GM18951 (cell line): Measurements from ENCODE around the gene SRRM3.
"Not testable (repeated sequence)": the region's sequence is repeated elsewhere in the genome, so short reads cannot be mapped to it uniquely, and the experiment has no call there.

Source experiments
- POLR2A ChIP-seq: IDR thresholded peaks from 4 replicates; pipeline ENCODE4 v1.6.1; 2011; ENCODE audit warnings: mild to moderate bottlenecking; ENCODE audit not compliant: insufficient read length, insufficient read depth; ENCODE audit errors: extremely low read depth
- in situ Hi-C: fragments of 300-500 bp; cut with MboI; formaldehyde crosslinking; loops from one replicate; pipeline ENCODE4 v1.12.0; 2022; ENCODE audit warnings: low sequenced_read_pairs, mixed read lengths, inconsistent platforms; ENCODE audit not compliant: unreplicated experiment

SRRM3 gene

DNA sequence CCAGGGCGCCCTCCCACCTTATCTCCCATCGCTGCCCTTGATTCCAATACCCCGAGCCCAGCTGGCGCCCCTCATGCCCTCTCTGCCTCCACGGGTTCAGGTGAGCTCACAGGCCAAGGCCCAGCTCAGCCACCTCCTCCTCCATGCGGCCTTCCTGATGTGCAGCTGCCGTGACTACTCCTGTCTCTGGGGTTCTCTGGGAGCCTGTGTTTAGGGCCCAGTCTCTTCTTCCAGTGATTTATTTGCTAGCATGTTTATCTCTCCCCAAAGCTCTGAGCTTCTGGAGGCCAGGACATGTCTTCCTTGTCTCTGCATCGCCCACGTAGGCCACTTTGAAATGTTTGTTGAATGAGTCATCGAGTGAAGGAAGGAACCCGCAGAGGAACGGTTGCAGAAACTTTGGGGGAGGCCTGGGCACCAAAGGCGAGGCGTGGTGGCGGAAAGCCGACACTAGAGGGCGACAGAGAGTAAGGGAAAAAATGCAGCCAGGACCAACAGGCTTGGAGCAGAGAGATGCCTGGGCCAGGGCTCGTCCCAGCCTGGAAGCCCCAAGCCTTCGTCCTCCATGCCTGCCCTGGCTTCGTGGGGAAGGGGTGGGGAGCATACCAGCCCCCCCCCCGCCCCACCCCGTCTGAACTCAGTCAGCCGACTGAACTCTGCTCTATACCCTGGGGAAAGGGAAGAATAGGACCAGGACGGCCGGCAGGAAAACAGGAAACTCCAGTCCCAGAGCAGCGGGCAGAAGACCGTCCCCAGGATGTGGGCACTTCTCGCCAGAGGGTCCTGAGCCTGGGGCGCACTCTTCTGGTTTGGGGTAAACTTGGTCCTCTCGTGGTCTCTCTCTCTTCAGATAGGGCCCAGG is 89.9 kb downstream of the SRRM3 start:
- peak; percentile 24 for TF ChIP-seq POLR2A
- in situ Hi-C loops: no loop called here

DNA sequence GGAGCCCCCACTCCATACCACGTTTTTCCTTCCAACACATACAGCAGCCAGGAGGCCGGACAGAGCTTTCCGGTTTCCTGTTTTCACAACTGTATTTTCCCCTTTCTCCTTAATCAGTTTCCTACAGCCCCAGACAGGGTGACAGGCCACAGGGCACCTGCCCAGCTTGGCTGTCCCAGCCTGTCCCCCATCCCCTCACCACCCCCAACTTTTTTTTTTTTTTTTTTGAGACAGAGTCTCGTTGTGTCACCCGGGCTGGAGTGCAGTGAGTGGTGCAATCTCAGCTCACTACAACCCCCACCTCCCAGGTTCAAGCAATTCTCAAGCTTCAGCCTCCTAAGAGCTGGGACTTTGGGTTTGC is 90.5 kb downstream of the SRRM3 start:
- TF ChIP-seq POLR2A: no peak

DNA sequence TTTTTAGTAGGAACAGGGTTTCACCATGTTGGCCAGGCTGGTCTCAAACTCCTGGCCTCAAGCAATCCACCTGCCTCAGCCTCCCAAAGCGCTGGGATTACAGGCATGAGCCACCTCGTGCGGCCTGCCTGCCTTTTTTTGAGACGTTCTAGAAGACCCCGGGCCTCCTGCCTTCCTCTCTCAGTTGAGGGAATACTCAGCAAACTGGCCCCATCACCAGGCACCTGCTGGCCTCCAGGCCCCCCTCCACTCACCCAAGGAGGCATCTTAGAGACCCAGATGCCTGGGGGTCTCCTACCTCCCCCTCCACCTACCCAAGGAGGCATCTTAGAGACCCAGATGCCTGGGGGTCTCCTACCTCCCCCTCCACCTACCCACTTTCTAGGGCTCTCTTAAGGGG is 91.2 kb downstream of the SRRM3 start:
- in situ Hi-C loops: not testable (repeated sequence)

More for the DNA sequence above, 90.5 kb downstream of the SRRM3 start:
- in situ Hi-C loops: no loop called here

DNA sequence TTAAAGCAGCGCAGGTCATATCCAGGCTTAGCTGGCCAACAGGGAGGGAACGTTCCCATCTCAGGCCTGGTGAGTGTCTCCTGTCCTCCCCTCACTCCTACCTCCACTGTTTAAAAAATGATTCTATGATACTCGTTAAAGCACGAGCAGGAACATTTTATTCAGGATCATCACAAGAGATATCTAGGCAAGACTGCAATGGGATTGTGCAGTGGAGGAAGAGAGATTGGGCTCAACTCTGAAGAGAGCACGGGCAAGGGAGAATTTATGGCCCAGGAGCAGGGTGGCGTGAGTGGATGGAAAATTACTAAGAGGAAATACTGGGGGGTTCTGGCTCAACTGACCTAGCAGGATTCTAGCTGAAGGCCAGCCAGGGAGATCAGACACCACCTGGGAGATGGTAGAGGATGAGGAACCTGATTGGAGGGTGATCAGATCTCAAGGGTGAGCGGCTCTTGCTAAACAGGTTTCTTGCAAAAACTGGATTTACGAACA is 91.8 kb downstream of the SRRM3 start:
- in situ Hi-C loops: no loop called here
- no peak for TF ChIP-seq POLR2A

DNA sequence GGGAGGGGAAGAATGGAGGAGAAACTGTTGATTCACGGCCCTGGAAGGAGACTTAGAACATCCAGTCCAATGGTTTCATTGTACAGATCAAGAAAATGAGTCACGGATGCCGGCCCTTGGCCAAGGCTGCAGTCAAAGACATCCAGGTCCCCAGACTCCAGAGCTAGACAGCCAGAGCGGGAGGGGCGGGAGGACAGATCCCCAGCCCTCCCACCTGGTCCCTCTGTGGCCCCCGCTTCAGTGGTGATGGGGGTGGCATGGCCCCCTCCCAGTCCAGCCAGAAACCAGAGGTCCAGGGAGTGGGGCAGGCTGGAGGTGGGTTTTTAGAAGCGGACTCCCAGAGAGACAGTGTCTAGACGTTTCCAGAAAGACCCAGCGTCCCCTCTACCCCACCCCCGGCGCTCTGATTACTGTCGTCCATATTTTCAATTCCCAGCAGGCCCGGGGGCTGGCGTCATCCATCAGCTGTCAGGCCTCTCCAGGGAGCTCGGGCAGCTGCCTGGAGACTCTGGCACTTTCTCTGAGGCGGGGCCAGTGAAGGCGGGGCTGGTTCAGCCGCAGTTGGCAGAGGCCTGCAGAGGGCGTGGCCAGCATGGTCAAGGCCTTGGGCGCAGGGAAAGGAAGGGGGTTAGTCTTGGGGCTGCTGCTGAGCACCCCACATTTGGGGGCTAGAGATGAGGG is 92.8 kb downstream of the SRRM3 start:
- TF ChIP-seq POLR2A: no peak
- in situ Hi-C loops: no loop called here

DNA sequence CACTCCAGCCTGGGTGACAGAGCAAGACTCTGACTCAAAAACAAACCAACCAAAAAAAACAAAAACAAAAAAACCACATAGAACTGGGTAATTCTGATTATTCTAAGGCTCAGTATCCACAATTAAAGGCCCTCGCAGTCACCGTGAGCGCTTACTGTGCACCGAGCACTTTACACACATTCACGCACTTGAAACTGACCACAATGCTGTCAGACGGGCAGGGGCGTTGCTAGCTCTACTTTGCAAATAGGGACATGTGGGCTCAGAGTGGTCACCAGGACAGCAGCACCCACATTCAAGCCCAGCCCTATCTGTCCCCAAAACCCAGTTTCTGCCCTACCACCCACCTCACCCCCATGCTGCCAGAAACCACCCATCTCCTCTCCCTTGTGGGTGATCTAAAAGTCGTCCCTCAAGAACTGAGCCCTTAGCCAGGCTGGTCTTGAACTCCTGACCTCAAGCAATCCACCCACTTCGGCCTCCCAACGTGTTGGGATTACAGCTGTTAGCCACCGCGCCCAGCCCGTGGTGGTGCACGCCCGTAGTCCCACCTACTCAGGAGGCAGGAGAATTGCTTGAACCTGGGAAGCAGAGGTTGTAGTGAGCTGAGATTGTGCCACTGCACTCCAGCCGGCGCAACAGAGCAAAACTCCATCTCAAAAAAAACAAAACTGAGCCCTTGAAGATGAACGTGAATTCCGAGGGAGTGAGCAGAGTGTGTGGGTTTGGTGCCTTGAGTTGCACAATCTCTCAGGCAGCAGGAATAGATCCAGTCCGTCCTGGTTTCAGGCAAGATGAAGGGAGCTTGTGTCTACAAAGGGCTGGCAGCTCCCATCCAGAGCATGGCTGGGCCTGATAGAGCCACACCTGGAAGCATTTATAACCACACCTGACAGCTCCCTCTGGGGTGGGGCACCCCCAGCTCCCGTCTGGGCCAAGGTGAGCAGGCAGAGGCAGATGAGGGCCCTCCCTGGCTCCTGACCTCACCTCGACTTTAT is 95.3 kb downstream of the SRRM3 start:
- no peak for TF ChIP-seq POLR2A
- in situ Hi-C loops: no loop called here

DNA sequence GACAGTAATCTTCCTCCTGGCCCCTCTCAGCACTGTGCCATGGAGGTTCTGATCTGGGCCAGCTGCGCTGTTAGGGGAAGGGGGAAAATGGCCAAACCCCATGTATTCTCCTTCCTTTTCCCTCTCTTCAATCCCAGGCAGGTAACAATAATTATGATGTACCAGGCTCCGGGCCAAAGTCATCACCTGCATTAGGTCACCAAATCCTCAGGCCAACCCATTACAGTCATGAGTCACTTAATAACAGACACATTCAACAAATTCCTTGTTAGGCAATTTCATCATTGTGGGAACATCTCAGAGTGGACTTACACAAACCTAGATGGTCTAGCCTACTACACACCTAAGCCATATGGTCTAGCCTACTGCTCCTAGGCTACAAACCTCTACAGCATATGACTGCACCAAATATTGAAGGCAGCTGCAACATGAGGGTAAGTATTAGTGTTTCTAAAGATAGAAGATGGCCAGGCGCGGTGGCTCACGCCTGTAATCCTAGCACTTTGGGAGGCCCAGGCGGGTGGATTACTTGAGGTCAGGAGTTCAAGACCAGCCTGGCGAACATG is 98.6 kb downstream of the SRRM3 start:
- TF ChIP-seq POLR2A: no peak
- in situ Hi-C loops: no loop called here

DNA sequence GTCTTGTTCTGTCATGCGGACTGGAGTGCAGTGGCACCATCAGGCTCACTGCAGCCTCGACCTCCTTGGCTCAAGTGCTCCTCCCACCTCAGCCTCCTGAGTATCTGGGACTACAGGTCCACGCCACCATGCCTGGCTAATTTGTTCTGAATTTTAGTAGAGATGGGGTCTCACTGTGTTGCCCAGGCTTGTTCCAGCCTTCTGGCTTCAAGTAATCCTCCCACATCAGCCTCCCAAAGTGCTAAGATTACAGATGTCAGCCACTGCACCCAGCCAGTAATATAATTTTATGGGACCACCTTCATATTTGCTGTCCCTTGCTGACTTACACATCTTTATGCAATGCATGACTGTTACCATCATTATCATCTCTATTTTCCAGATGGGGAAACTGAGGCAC is 99.3 kb downstream of the SRRM3 start:
- TF ChIP-seq POLR2A: no peak
- in situ Hi-C loops: no loop called here

DNA sequence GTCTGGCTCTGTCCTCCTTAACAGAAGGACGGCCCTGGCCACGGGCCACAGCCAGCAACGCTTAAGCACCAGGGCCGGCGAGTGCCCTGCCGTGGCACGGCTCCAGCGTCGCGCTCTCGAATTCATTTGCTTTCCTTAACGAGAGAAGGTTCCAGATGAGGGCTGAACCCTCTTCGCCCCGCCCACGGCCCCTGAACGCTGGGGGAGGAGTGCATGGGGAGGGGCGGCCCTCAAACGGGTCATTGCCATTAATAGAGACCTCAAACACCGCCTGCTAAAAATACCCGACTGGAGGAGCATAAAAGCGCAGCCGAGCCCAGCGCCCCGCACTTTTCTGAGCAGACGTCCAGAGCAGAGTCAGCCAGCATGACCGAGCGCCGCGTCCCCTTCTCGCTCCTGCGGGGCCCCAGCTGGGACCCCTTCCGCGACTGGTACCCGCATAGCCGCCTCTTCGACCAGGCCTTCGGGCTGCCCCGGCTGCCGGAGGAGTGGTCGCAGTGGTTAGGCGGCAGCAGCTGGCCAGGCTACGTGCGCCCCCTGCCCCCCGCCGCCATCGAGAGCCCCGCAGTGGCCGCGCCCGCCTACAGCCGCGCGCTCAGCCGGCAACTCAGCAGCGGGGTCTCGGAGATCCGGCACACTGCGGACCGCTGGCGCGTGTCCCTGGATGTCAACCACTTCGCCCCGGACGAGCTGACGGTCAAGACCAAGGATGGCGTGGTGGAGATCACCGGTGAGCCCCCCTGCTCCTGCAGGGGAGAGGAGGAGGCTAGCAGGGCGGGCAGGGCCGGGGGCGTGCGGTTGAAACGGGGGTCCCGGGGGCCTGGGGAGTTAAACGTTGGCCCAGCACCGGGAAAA is 100.9 kb downstream of the SRRM3 start, which contains the start of gene HSPB1:
TSS of gene HSPB1 (plus strand) at position 327 of the 855 bp plus-strand sequence. CDS start at position 367, 40 bp downstream.
- TF ChIP-seq POLR2A: peak; percentile 71

DNA sequence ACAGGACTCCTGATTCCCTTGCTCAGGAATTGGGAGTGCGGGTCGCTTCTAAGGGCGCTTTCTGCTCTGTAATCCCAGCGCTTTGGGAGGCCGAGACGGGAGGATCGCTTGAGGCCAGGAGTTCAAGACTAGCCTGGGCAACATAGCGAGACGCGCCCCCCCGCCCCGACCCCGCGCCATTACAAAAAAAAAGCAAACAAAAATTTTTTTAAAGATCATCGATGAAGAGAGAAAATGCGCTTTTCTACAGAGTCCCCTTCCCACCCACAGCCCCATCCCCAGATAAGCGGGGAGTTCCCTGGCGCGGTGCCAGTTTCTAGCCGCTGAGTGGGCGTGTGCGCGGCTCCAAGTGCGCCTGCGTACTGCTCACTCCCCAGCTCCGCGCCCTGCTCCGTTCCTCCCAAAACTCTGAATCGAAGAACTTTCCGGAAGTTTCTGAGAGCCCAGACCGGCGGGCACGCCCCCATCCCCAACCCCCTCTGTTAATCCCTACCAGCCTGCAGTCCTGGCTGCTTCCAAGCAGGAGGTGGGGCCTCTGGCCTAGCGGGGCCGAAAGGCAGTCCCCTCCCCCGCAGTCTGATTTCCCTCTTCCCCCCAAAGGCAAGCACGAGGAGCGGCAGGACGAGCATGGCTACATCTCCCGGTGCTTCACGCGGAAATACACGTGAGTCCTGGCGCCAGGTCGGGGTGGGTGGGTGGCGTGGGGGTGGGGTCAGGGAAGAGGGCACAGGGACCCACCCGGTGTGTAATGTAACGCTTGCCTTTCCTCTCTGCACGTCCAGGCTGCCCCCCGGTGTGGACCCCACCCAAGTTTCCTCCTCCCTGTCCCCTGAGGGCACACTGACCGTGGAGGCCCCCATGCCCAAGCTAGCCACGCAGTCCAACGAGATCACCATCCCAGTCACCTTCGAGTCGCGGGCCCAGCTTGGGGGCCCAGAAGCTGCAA is 101.8 kb downstream of the SRRM3 start:
- in situ Hi-C loops: no loop called here
- no peak for TF ChIP-seq POLR2A

More for the DNA sequence above, 100.9 kb downstream of the SRRM3 start, which contains the start of gene HSPB1:
- in situ Hi-C loops: no loop called here

DNA sequence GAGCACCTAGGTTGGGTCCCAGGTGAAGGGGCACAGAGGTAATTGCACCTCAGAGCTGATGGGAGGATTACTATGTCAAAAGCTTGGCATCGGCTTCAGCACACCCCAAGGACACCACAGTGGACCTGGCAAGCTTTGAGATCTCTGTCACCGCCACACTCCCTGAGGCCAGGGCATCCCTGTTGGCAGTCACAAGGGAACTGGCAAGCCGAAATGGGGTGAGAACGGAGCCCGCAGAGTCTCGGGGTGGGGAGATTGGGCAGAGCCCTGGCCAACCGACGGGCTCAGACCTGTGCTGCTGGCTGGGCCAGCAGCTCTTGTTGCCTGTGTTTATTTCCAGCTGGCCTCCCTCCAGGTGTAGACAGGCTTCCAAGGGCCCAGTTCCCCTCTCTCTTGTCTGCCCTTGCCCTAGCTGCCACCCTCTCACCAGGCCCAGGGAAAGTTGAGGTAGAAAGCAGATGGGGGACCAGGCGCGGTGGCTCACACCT is 103.2 kb downstream of the SRRM3 start:
- in situ Hi-C loops: no loop called here
- no peak for TF ChIP-seq POLR2A

DNA sequence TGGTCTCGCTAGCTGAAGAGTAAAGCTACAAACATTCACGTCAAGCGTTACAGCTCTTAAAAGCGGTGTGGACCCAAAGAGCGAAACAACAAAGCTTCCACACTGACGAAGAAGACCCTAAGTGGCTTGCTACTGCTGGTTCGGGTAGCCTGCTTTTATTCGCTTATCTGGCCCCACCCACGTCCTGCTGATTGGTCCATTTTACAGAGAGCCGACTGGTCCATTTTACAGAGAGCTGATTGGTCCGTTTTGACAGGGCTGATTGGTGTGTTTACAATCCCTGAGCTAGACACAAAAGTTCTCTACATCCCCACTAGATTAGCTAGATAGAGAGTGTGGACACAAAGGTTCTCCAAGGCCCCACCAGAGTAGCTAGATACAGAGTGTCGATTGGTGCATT is 107.2 kb downstream of the SRRM3 start:
- in situ Hi-C loops: not testable (repeated sequence)

DNA sequence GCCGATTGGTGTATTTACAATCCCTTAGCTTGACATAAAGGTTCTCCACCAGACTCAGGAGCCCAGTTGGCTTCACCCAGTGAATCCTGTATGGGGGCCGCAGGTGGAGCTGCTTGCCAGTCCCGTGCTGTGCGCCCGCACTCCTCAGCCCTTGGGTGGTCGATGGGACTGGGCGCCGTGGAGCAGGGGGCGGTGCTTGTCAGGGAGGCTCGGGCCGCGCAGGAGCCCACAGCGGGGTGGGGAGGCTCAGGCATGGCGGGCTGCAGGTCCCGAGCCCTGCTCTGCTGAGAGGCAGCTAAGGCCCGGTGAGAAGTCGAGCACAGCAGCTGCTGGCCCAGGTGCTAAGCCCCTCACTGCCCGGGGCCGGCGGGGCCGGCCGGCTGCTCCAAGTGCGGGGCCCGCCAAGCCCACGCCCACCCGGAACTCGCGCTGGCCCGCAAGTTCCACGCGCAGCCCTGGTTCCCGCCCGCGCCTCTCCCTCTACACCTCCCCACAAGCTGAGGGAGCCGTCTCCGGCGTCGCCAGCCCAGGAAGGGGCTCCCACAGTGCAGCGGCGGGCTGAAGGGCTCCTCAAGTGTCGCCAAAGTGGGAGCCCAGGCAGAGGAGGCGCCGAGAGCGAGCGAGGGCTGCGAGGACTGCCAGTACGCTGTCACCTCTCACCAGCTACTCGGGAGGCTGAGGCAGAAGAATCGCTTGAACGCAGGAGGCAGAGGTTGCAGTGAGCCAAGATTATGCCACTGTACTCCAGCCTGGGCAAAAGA is 107.8 kb downstream of the SRRM3 start:
- in situ Hi-C loops: loop anchor here (10.0 kb wide), 1 partner anchor 135 kb away; no protein-coding TSS in a partner anchor
